ENCODE measurements around the gene DIP2C.

GRCh38 chr10:235915-236314, 453.6 kb downstream of the DIP2C start:
- TF ChIP-seq CTCF (conservative IDR thresholded peaks at IDR 0.05) (no peak), ZFX (IDR thresholded peaks at IDR 0.05) (no peak)
